Endodermal cell (in vitro differentiated cells): ENCODE results near the gene MBNL2. TPM values are rescaled to one million over a fixed set of nuclear protein-coding genes. Genes with fewer than 3 reads are reported as not detected.
A peak's percentile ranks its signal among the peaks of the same experiment; 100 is the strongest.

Experiments used
- DNase-seq: peaks from one replicate; pipeline ENCODE4 v3.0.0-alpha.2; 2017
- H3K27ac ChIP-seq: 2 replicates; pipeline ENCODE4 v1.5.1; 2013; ENCODE audit warnings: mild to moderate bottlenecking, low read depth, low read length, moderate library complexity
- H3K27me3 ChIP-seq: 2 replicates; pipeline ENCODE4 v1.6.1; 2013; ENCODE audit warnings: mild to moderate bottlenecking, low read length, moderate library complexity; ENCODE audit not compliant: insufficient read depth, control insufficient read depth, poor library complexity, severe bottlenecking
- H3K36me3 ChIP-seq: 2 replicates; pipeline ENCODE4 v1.7.0; 2013; ENCODE audit warnings: mild to moderate bottlenecking, low read length, moderate library complexity; ENCODE audit not compliant: control insufficient read depth, insufficient read depth
- H3K4me1 ChIP-seq: one replicate; pipeline ENCODE4 v1.7.0; 2013; ENCODE audit warnings: low read length; ENCODE audit not compliant: control insufficient read depth, insufficient read depth
- H3K4me3 ChIP-seq: 2 replicates; pipeline ENCODE4 v1.5.1; 2013; ENCODE audit warnings: mild to moderate bottlenecking, low read length, moderate library complexity
- H3K9ac ChIP-seq: 2 replicates; pipeline ENCODE4 v1.6.1; 2013; ENCODE audit warnings: mild to moderate bottlenecking, low read length, moderate library complexity; ENCODE audit not compliant: poor library complexity, severe bottlenecking; ENCODE audit errors: extremely low read depth
- H3K9me3 ChIP-seq: 2 replicates; pipeline ENCODE4 v1.6.1; 2013; ENCODE audit warnings: mild to moderate bottlenecking, low read length, moderate library complexity; ENCODE audit not compliant: control insufficient read depth
- H3K27ac Mint-ChIP-seq: 2 replicates; pipeline ENCODE4 v1.8.0; 2020; ENCODE audit warnings: mixed read lengths
- H3K27me3 Mint-ChIP-seq: 2 replicates; pipeline ENCODE4 v1.8.0; 2021; ENCODE audit warnings: mild to moderate bottlenecking, mixed read lengths; ENCODE audit not compliant: insufficient read depth
- H3K36me3 Mint-ChIP-seq: 2 replicates; pipeline ENCODE4 v1.8.0; 2020; ENCODE audit warnings: low read depth, mixed read lengths
- H3K4me1 Mint-ChIP-seq: 2 replicates; pipeline ENCODE4 v1.8.0; 2020; ENCODE audit warnings: mixed read lengths
- H3K4me3 Mint-ChIP-seq: 2 replicates; pipeline ENCODE4 v1.8.0; 2020; ENCODE audit warnings: mild to moderate bottlenecking, moderate library complexity, mixed read lengths
- H3K9me3 Mint-ChIP-seq: 2 replicates; pipeline ENCODE4 v1.8.0; 2020; ENCODE audit warnings: mild to moderate bottlenecking, mixed read lengths
- CTCF ChIP-seq: fragments of 200-600 bp; sonication (generic); conservative IDR thresholded peaks from 2 replicates; pipeline ENCODE4 v1.5.0; 2021; ENCODE audit warnings: antibody characterized with exemption, mild to moderate bottlenecking
- WGBS, 2 experiments: methylation state at CpG; one replicate each; pipeline versions ENCODE4 v1.1.5 to v1.1.7; 2013; ENCODE audit warnings: missing lambda C conversion rate in 2 of 2, mixed read lengths in 1 of 2; ENCODE audit not compliant: insufficient coverage in 1 of 2, insufficient read length in 1 of 2; 5-methylcytosine and 5-hydroxymethylcytosine counted together
- total RNA-seq, 2 donors: library from RNA; stranded (reverse); fragmentation: NEBNext Ultra II Directional in 1 of 2; extraction: Animal tissue kit (Norgen Biotek cat#: 25700) in 1 of 2; gene quantifications; 2 replicates in 1 of 2; 3 replicates in 1 of 2; pipeline ENCODE4 v1.2.1, GENCODE V29; 2021

The MBNL2 gene
- total RNA-seq, 2 donors from 2014 or later = 1.7 to 3.3 TPM

- peaks cover 11% of the 10 kb centered on the region for H3K36me3 Mint-ChIP-seq
- H3K4me1 ChIP-seq = no peaks in the 10 kb centered on the region
- no peaks in the 10 kb centered on the region for H3K27me3 Mint-ChIP-seq
- no peaks in the 10 kb centered on the region for H3K9me3 Mint-ChIP-seq
- H3K27me3 ChIP-seq = no peaks in the 10 kb centered on the region
- peak overlapping the region; percentile 99 for H3K4me3 ChIP-seq
- no peak for TF ChIP-seq CTCF
- no peak overlapping the region for H3K9ac ChIP-seq
- 89 to 100% methylated on average over 1 of the region's 2 CpGs for WGBS, 2 experiments
- peaks cover 13% of the 10 kb centered on the region for H3K4me1 Mint-ChIP-seq
- H3K27ac Mint-ChIP-seq = no peak overlapping the region
- H3K36me3 ChIP-seq = peaks cover 51% of the 10 kb centered on the region
- peak overlapping the region; percentile 83 for H3K4me3 Mint-ChIP-seq
- H3K27ac ChIP-seq = no peak overlapping the region
- DNase-seq = no peak
- no peaks in the 10 kb centered on the region for H3K9me3 ChIP-seq
Observed at GRCh38 chr13:97436845-97437244, 214.7 kb downstream of the MBNL2 start.

DNA sequence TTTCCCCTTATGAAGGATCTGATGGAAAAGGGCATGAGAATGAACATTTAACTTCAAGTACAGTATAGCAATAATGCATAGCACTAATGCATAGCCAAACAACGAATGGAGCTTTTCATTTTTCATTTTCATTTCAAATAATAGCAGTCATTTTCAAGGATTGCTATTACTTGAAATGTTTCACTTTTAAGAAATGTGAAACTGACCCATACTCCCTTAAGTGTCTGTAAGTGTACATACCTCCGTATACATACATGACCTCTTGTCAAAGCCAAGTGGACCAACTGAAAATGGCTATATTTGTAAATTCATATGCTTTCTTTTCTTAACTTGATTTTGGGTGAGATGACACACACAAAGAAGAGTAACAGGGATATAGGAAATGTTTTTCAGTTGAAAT, 215.6 kb downstream of the MBNL2 start:
- Mint-ChIP-seq H3K9me3 (no peaks in the 10 kb centered on the region), H3K4me1 (peaks cover 12% of the 10 kb centered on the region), H3K27ac (no peak overlapping the region), H3K27me3 (no peaks in the 10 kb centered on the region), H3K36me3 (peaks cover 12% of the 10 kb centered on the region), H3K4me3 (peak overlapping the region; percentile 83)
- Histone ChIP-seq H3K4me3 (peak overlapping the region; percentile 99), H3K27ac (no peak overlapping the region), H3K36me3 (peaks cover 59% of the 10 kb centered on the region), H3K4me1 (no peaks in the 10 kb centered on the region), H3K27me3 (no peaks in the 10 kb centered on the region), H3K9ac (no peak overlapping the region), H3K9me3 (no peaks in the 10 kb centered on the region)
- no peak for TF ChIP-seq CTCF
- 95% methylated on average over 2 of the region's 2 CpGs; no CpG with 5 or more reads in 1 of the 2 experiments for WGBS, 2 experiments
- DNase-seq = no peak

DNA sequence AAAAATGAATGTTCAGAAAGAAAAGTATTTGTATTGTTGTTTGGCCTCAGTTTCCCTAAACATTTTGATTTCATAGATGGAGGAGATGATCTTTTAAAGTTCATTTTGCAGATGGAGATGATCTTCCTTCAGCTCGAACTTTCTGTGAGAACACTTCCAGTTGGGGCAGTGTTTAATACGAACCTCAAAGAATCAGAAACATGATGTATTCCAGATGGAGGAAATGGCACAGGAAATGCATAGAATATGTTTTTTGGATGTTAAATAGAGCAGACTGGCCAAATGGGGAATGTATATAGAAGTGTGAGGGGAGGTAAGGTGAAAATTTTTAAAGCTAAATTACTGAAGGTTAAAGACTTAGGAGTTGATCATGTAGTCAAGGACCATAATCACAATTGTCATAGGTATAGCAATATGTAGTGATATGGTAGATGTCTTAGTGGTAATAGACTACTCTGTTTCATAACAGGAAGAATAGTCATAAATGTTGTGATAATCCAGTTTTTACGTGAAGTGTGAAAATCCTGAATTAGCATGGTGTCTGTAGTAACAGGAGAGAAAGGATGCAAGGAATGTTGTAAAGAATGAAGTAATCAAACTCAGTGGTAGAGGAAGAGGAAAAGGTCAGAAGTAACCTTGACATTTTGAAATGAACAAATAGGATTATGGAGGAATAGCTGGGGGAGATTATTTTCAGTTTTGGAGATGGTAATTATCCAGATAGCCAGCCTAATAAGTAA, 216.9 kb downstream of the MBNL2 start:
- Histone ChIP-seq H3K27me3 (no peaks in the 10 kb centered on the region), H3K4me3 (peak overlapping the region; percentile 99), H3K9ac (no peak overlapping the region), H3K9me3 (no peaks in the 10 kb centered on the region), H3K4me1 (no peaks in the 10 kb centered on the region), H3K27ac (no peak overlapping the region), H3K36me3 (peaks cover 72% of the 10 kb centered on the region)
- peaks cover 22% of the 10 kb centered on the region for H3K36me3 Mint-ChIP-seq
- H3K4me3 Mint-ChIP-seq = no peak overlapping the region
- WGBS, 2 experiments = 90 to 94% methylated on average over 3 of the region's 3 CpGs
- TF ChIP-seq CTCF = no peak
- H3K27me3 Mint-ChIP-seq = no peaks in the 10 kb centered on the region
- peaks cover 12% of the 10 kb centered on the region for H3K4me1 Mint-ChIP-seq
- H3K9me3 Mint-ChIP-seq = no peaks in the 10 kb centered on the region
- DNase-seq = no peak
- no peak overlapping the region for H3K27ac Mint-ChIP-seq
